ENCODE measurements around the gene ATP8A2. TPM values are rescaled to one million over a fixed set of nuclear protein-coding genes. Genes with fewer than 3 reads are reported as not detected.

ATP8A2 gene
- total RNA-seq, 1 donor from 2014 or later = 1.3 TPM

DNA sequence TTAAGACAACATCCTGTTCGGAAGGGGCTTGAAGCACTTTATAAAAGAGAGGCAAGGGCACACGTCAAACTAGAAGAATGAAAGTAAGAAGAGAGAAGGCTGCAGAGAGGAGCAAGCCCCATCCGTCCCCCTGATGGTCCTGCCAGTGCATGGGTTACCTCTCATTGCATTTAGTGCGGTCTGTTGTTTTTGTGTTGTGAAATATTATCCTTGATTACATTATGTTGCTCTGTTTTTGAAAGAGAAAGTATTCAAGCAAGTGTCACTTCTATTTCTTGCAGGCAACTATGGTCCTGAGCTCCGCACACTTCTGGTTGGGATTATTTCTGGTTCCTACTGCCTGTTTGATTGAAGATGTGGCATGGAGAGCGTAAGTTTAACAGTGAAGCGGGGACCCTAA is 589.5 kb downstream of the ATP8A2 start:
- no peak overlapping the region for H2AFZ ChIP-seq (ENCODE audit: low read depth, low read length)
- TF ChIP-seq EZH2 (IDR thresholded peaks at IDR 0.05; ENCODE audit: insufficient read depth, low read length) = no peak
- TF ChIP-seq, protein P1, sequence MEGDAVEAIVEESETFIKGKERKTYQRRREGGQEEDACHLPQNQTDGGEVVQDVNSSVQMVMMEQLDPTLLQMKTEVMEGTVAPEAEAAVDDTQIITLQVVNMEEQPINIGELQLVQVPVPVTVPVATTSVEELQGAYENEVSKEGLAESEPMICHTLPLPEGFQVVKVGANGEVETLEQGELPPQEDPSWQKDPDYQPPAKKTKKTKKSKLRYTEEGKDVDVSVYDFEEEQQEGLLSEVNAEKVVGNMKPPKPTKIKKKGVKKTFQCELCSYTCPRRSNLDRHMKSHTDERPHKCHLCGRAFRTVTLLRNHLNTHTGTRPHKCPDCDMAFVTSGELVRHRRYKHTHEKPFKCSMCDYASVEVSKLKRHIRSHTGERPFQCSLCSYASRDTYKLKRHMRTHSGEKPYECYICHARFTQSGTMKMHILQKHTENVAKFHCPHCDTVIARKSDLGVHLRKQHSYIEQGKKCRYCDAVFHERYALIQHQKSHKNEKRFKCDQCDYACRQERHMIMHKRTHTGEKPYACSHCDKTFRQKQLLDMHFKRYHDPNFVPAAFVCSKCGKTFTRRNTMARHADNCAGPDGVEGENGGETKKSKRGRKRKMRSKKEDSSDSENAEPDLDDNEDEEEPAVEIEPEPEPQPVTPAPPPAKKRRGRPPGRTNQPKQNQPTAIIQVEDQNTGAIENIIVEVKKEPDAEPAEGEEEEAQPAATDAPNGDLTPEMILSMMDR (IDR thresholded peaks at IDR 0.05; ENCODE audit: insufficient read depth, low read depth, low read length) = no peak
- Mint-ChIP-seq H3K27me3 (ENCODE audit: low read depth, unreplicated experiment) (peaks cover 12% of the 10 kb centered on the region), H3K36me3 (ENCODE audit: low read depth, unreplicated experiment) (no peaks in the 10 kb centered on the region), H3K9me3 (ENCODE audit: unreplicated experiment) (peaks cover 6% of the 10 kb centered on the region), H3K27ac (ENCODE audit: unreplicated experiment) (no peak overlapping the region), H3K4me3 (ENCODE audit: unreplicated experiment) (no peak overlapping the region), H3K4me1 (ENCODE audit: low read depth, unreplicated experiment) (peaks cover 2% of the 10 kb centered on the region)
- peaks cover 7% of the 10 kb centered on the region for H3K4me1 ChIP-seq (ENCODE audit: insufficient read depth, low read length)
- no peaks in the 10 kb centered on the region for H4K20me1 ChIP-seq (ENCODE audit: insufficient read depth, low read length)
- no peak overlapping the region for H3K9ac ChIP-seq (ENCODE audit: low read length)
- no peak for FAIRE-seq
- DNase-seq (ENCODE audit: low read depth) = no peak
- no peaks in the 10 kb centered on the region for H3K9me3 ChIP-seq (ENCODE audit: insufficient read depth, low read depth, low read length)
- H3K4me3 ChIP-seq (ENCODE audit: insufficient read depth, low read depth, low read length) = no peak overlapping the region
- H3K4me2 ChIP-seq (ENCODE audit: low read length) = no peak overlapping the region
- H3K27ac ChIP-seq (ENCODE audit: low read depth, low read length) = no peak overlapping the region
- no peaks in the 10 kb centered on the region for H3K36me3 ChIP-seq (ENCODE audit: insufficient read depth, low read length)
- no peaks in the 10 kb centered on the region for H3K79me2 ChIP-seq (ENCODE audit: insufficient read depth, low read length)
- H3K27me3 ChIP-seq (ENCODE audit: insufficient read depth, low read length) = no peaks in the 10 kb centered on the region

DNA sequence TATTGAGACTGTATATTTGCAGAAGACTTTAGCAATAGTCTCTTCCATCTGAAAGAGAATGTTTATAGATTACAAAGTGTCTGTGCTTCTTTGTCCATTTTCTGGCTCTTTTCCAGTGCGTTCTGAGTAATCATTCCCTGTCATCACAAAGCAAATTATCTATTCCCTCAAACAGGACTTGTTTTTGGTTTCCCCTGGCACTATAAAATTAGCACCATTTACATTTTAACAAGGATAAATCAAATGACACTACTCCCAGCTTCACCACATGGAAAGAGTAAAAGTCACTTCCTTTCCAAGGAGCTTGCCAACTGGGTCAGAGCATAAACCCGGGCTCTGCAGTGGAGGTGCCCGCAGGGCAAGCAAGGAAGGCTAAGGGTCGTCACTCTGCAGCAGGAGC is 591.9 kb downstream of the ATP8A2 start:
- Mint-ChIP-seq H3K36me3 (ENCODE audit: low read depth, unreplicated experiment) (no peaks in the 10 kb centered on the region), H3K27ac (ENCODE audit: unreplicated experiment) (no peak overlapping the region), H3K4me1 (ENCODE audit: low read depth, unreplicated experiment) (peaks cover 4% of the 10 kb centered on the region), H3K4me3 (ENCODE audit: unreplicated experiment) (no peak overlapping the region), H3K27me3 (ENCODE audit: low read depth, unreplicated experiment) (peaks cover 18% of the 10 kb centered on the region), H3K9me3 (ENCODE audit: unreplicated experiment) (no peaks in the 10 kb centered on the region)
- Histone ChIP-seq H3K27ac (ENCODE audit: low read depth, low read length) (no peak overlapping the region), H3K36me3 (ENCODE audit: insufficient read depth, low read length) (no peaks in the 10 kb centered on the region), H2AFZ (ENCODE audit: low read depth, low read length) (no peak overlapping the region), H3K9me3 (ENCODE audit: insufficient read depth, low read depth, low read length) (no peaks in the 10 kb centered on the region), H3K4me1 (ENCODE audit: insufficient read depth, low read length) (peaks cover 10% of the 10 kb centered on the region), H3K4me2 (ENCODE audit: low read length) (no peak overlapping the region), H3K9ac (ENCODE audit: low read length) (no peak overlapping the region), H3K27me3 (ENCODE audit: insufficient read depth, low read length) (no peaks in the 10 kb centered on the region), H4K20me1 (ENCODE audit: insufficient read depth, low read length) (no peaks in the 10 kb centered on the region), H3K79me2 (ENCODE audit: insufficient read depth, low read length) (no peaks in the 10 kb centered on the region), H3K4me3 (ENCODE audit: insufficient read depth, low read depth, low read length) (no peak overlapping the region)
- FAIRE-seq (no peak), DNase-seq (ENCODE audit: low read depth) (no peak)
- TF ChIP-seq, protein P1 (IDR thresholded peaks at IDR 0.05; ENCODE audit: insufficient read depth, low read depth, low read length) = no peak
- no peak for TF ChIP-seq EZH2 (IDR thresholded peaks at IDR 0.05; ENCODE audit: insufficient read depth, low read length)

DNA sequence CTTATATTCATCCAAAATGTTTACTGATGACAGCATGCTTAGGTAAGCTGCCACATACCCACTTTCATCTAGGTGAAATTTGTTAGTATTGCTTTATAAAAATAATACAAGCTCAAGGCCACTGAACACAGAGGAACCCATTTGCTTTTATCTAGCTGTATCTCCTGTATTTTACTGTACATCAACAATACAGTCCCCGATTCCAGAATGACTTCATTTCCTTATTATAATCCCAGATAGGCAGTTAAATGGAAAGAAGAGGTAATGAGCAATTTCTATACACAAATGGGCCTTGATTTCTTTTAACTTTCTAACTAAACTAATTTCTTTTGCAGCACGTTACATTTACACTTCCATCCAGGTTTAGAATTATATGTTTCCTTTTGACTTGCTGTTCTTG is 593.8 kb downstream of the ATP8A2 start:
- peaks cover 16% of the 10 kb centered on the region for H3K27me3 Mint-ChIP-seq (ENCODE audit: low read depth, unreplicated experiment)
- DNase-seq (ENCODE audit: low read depth) = no peak
- TF ChIP-seq EZH2 (IDR thresholded peaks at IDR 0.05; ENCODE audit: insufficient read depth, low read length) = no peak
- TF ChIP-seq, protein P1 (IDR thresholded peaks at IDR 0.05; ENCODE audit: insufficient read depth, low read depth, low read length) = no peak
- Histone ChIP-seq H3K9me3 (ENCODE audit: insufficient read depth, low read depth, low read length) (no peaks in the 10 kb centered on the region), H3K4me1 (ENCODE audit: insufficient read depth, low read length) (peaks cover 10% of the 10 kb centered on the region), H3K27ac (ENCODE audit: low read depth, low read length) (no peak overlapping the region), H3K27me3 (ENCODE audit: insufficient read depth, low read length) (no peaks in the 10 kb centered on the region), H3K79me2 (ENCODE audit: insufficient read depth, low read length) (no peaks in the 10 kb centered on the region), H3K4me2 (ENCODE audit: low read length) (no peak overlapping the region), H3K9ac (ENCODE audit: low read length) (no peak overlapping the region), H3K4me3 (ENCODE audit: insufficient read depth, low read depth, low read length) (no peak overlapping the region), H3K36me3 (ENCODE audit: insufficient read depth, low read length) (no peaks in the 10 kb centered on the region), H2AFZ (ENCODE audit: low read depth, low read length) (no peak overlapping the region), H4K20me1 (ENCODE audit: insufficient read depth, low read length) (no peaks in the 10 kb centered on the region)
- H3K36me3 Mint-ChIP-seq (ENCODE audit: low read depth, unreplicated experiment) = no peaks in the 10 kb centered on the region
- no peaks in the 10 kb centered on the region for H3K9me3 Mint-ChIP-seq (ENCODE audit: unreplicated experiment)
- no peak overlapping the region for H3K4me3 Mint-ChIP-seq (ENCODE audit: unreplicated experiment)
- no peak overlapping the region for H3K27ac Mint-ChIP-seq (ENCODE audit: unreplicated experiment)
- peaks cover 4% of the 10 kb centered on the region for H3K4me1 Mint-ChIP-seq (ENCODE audit: low read depth, unreplicated experiment)
- no peak for FAIRE-seq

Measured in astrocyte (in vitro differentiated cells and primary cell).